Measurements from ENCODE around the gene NOTCH1. TPM values are rescaled to one million over a fixed set of nuclear protein-coding genes. Genes with fewer than 3 reads are reported as not detected.

The NOTCH1 gene
- total and polyA plus RNA-seq, 12 donors = 7.3 to 27.0 (median 19.9) TPM

DNA sequence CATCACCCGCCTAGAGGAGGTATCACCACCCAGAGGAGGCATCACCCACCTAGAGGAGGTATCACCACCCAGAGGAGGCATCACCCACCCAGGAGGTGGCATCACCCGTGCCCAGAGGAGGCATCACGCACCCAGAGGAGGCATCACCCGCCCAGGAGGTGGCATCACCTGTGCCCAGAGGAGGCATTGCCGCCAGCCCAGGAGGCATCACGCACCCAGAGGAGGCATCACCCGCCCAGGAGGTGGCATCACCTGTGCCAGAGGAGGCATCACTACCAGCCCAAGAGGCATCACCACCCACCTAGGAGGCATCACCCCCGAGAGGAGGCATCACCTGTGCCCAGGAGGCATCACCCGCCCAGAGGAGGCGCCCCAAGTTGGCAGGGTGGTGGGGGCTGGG, 2.6 kb downstream of the NOTCH1 start:
- WGBS, 2 donors = 87 to 90% methylated on average over 10 of the region's 10 CpGs
- no peaks in the 10 kb centered on the region for H3K27me3 ChIP-seq
- H3K36me3 ChIP-seq = peaks cover 0 to 35% (median 8%) of the 10 kb centered on the region in 9 donors
- no peaks in the 10 kb centered on the region for H3K9me3 ChIP-seq
- intact Hi-C loops (cut with DNase I) = loop anchor here in 7 of 10 donors (5.0 to 10.0 kb wide), 7 partner anchors 36 to 84 kb away; partner anchors contain the start of gene SEC16A (in 1 of the 7)
- peaks cover 24 to 88% (median 76%) of the 10 kb centered on the region in 9 donors for H3K4me1 ChIP-seq
- H3K27ac ChIP-seq = peak overlapping the region; percentile 93 to 100 (median 98)
- ATAC-seq (no peak), DNase-seq (no peak)
- peak overlapping the region in 9 of 10 donors; percentile 88 to 99 (median 96) for H3K4me3 ChIP-seq
- TF ChIP-seq, protein P1, sequence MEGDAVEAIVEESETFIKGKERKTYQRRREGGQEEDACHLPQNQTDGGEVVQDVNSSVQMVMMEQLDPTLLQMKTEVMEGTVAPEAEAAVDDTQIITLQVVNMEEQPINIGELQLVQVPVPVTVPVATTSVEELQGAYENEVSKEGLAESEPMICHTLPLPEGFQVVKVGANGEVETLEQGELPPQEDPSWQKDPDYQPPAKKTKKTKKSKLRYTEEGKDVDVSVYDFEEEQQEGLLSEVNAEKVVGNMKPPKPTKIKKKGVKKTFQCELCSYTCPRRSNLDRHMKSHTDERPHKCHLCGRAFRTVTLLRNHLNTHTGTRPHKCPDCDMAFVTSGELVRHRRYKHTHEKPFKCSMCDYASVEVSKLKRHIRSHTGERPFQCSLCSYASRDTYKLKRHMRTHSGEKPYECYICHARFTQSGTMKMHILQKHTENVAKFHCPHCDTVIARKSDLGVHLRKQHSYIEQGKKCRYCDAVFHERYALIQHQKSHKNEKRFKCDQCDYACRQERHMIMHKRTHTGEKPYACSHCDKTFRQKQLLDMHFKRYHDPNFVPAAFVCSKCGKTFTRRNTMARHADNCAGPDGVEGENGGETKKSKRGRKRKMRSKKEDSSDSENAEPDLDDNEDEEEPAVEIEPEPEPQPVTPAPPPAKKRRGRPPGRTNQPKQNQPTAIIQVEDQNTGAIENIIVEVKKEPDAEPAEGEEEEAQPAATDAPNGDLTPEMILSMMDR (IDR thresholded peaks at IDR 0.05) = no peak

DNA sequence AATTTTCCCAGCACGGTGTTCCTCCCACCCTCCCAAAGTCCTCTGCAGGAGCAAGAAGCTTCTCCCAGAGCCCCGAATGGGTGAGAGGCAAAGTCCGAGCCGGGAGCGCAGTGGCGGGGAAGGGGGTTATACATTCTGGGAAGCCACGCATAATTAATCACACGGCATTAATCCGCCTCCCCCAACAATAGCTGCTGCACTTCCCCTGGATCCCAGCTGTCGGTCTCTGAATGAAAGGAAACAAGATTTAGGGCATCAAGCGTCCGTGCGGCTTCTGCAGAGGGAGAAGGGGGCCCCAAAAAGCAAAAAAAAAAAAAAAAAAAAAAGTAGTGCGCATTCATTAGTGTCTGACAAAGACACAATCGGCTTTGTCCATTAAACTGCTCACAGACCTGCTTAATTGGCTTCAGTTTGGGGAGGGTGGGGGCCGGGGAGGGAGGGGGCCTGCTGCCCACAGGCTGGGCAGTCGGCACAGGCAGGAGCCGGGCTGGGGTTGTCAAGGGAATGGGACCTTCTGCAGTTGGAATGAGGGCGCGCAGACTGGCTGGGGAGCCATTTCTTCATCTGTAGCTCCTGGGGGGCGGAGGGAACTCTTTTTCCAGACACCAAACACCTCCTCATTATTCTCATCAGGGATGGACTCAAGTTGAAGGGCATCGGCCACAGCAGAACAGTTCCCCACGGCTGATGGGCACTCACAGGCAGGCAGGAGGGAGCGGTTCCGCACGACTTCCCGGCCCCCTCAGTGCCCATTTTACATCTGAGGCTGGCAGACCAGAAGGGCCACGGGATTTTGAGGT, 3.4 kb downstream of the NOTCH1 start:
- TF ChIP-seq, protein P1 (IDR thresholded peaks at IDR 0.05) = no peak
- H3K4me3 ChIP-seq = peak overlapping the region in 6 of 10 donors; percentile 91 to 97 (median 96)
- H3K4me1 ChIP-seq = peaks cover 32 to 88% (median 79%) of the 10 kb centered on the region in 9 donors
- WGBS, 2 donors = 69 to 70% methylated on average over 28 of the region's 28 CpGs
- H3K27ac ChIP-seq = peak overlapping the region; percentile 18 to 100 (median 92)
- no peak for DNase-seq
- no peaks in the 10 kb centered on the region for H3K9me3 ChIP-seq
- peaks cover 0 to 43% (median 8%) of the 10 kb centered on the region in 9 donors for H3K36me3 ChIP-seq
- no peak for ATAC-seq
- no peaks in the 10 kb centered on the region for H3K27me3 ChIP-seq
- intact Hi-C loops (cut with DNase I) = loop anchor here in 7 of 10 donors (5.0 to 10.0 kb wide), 7 partner anchors 35 to 85 kb away; partner anchors contain the start of gene SEC16A (in 1 of the 7)

DNA sequence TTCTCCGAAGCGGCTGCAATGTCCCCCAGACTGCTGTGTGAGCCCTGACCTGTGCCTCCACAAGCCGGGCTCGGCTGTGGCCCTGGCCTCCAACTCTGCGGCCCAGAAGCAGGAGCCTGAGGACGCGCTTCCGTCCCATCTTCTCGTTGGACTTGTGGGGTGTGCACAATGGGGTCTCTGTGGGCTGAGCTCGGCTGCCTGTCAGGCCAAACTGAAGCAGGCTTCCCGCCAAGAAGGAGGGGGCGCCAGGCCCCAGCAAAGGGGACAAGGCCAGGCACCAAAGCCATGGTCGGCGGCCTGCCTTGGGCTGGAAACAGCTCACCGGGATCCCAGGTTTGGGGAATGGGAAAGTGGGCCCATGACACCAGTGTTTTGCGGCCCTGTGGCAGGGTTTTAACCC, 4.1 kb downstream of the NOTCH1 start:
- TF ChIP-seq, protein P1 (IDR thresholded peaks at IDR 0.05) = no peak
- DNase-seq (no peak), ATAC-seq (no peak)
- Histone ChIP-seq H3K36me3 (peaks cover 0 to 51% (median 8%) of the 10 kb centered on the region in 9 donors), H3K9me3 (no peaks in the 10 kb centered on the region), H3K4me1 (peaks cover 32 to 88% (median 79%) of the 10 kb centered on the region in 9 donors), H3K27me3 (no peaks in the 10 kb centered on the region), H3K27ac (peak overlapping the region; percentile 18 to 100 (median 88)), H3K4me3 (peak overlapping the region in 7 of 10 donors; percentile 2 to 97 (median 96))
- intact Hi-C loops (cut with DNase I) = loop anchor here in 7 of 10 donors (5.0 to 10.0 kb wide), 7 partner anchors 34 to 86 kb away; partner anchors contain the start of gene SEC16A (in 1 of the 7)
- WGBS, 2 donors = 68 to 71% methylated on average over 16 of the region's 16 CpGs

DNA sequence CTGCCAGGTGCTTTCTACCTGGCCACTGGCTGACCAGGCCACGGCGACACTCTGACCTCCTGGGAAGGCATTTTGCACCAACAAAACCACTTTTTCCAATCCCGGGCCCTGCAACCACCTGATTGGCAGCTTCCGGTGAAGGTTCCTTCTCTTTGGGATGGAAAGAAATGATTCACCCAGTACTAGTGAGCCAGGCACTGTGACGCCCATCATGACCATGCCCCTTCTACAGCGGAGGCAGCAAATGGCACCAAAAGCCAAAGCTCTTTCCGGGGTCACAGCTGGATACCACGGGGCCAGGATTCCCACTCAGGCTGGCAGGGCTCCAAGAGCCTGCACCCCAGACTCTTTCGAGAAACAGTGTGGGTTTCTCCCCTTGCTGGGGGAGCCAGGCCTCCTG, 4.7 kb downstream of the NOTCH1 start:
- WGBS, 2 donors = 70 to 83% methylated on average over 9 of the region's 9 CpGs
- TF ChIP-seq, protein P1 (IDR thresholded peaks at IDR 0.05) = no peak

More for the DNA sequence above, 4.7 kb downstream of the NOTCH1 start:
- H3K36me3 ChIP-seq = peaks cover 0 to 56% (median 8%) of the 10 kb centered on the region in 9 donors
- H3K27ac ChIP-seq = peak overlapping the region; percentile 18 to 100 (median 88)
- no peaks in the 10 kb centered on the region for H3K27me3 ChIP-seq
- ATAC-seq = no peak
- peaks cover 36 to 88% (median 79%) of the 10 kb centered on the region in 9 donors for H3K4me1 ChIP-seq
- H3K4me3 ChIP-seq = peak overlapping the region in 6 of 10 donors; percentile 13 to 97 (median 96)
- H3K9me3 ChIP-seq = no peaks in the 10 kb centered on the region
- intact Hi-C loops (cut with DNase I) = loop anchor here in 7 of 10 donors (5.0 to 10.0 kb wide), 7 partner anchors 34 to 86 kb away; partner anchors contain the start of gene SEC16A (in 1 of the 7)
- DNase-seq = no peak

All from heart right ventricle (tissue), 16 donors.